Activated T-cell treated with anti-CD3 and anti-CD28 coated beads for 4 hours (primary cell): Measurements from ENCODE around the gene ZNF608.

Source experiments
- DNase-seq: peaks from one replicate; pipeline ENCODE4 v3.0.0-alpha.2; 2020

Gene ZNF608

GRCh38 chr5:124752854-124753720, 6.6 kb upstream of the ZNF608 start:
- DNase-seq: no peak

- DNase-seq: no peak
Measured at GRCh38 chr5:124751031-124751430, 4.6 kb upstream of the ZNF608 start.

- no peak for DNase-seq
Measured at GRCh38 chr5:124748687-124749594, 2.5 kb upstream of the ZNF608 start.

- no peak for DNase-seq
Measured at GRCh38 chr5:124747791-124748686, 1.6 kb upstream of the ZNF608 start.

GRCh38 chr5:124746916-124747790, 714 bp upstream of the ZNF608 start:
- DNase-seq: no peak

- no peak for DNase-seq
Measured at GRCh38 chr5:124745007-124745927, 1.2 kb downstream of the ZNF608 start.

- DNase-seq: no peak
Measured at GRCh38 chr5:124744170-124744971, 2.1 kb downstream of the ZNF608 start.

GRCh38 chr5:124743602-124744169, 2.8 kb downstream of the ZNF608 start:
- DNase-seq: no peak

- DNase-seq: no peak
Measured at GRCh38 chr5:124742983-124743601, 3.3 kb downstream of the ZNF608 start.

GRCh38 chr5:124742521-124742920, 3.9 kb downstream of the ZNF608 start:
- no peak for DNase-seq

GRCh38 chr5:124741711-124742496, 4.5 kb downstream of the ZNF608 start:
- no peak for DNase-seq

GRCh38 chr5:124740991-124741583, 5.4 kb downstream of the ZNF608 start:
- DNase-seq: no peak

GRCh38 chr5:124740071-124740470, 6.4 kb downstream of the ZNF608 start:
- DNase-seq: no peak

GRCh38 chr5:124739634-124740025, 6.8 kb downstream of the ZNF608 start:
- no peak for DNase-seq

GRCh38 chr5:124738681-124739633, 7.5 kb downstream of the ZNF608 start:
- no peak for DNase-seq

- DNase-seq: no peak
Measured at GRCh38 chr5:124737651-124738050, 8.8 kb downstream of the ZNF608 start.
